HepG2 (cell line): ENCODE data around the gene NIT2. TPM values are rescaled to one million over a fixed set of nuclear protein-coding genes. Genes with fewer than 3 reads are reported as not detected.

Source experiments
- ARNT2 ChIP-seq: sonication (generic); formaldehyde crosslinking; IDR thresholded peaks from 2 replicates; pipeline ENCODE4 v1.8.0; 2022; ENCODE audit warnings: mild to moderate bottlenecking, low read depth, missing genetic modification reagents, moderate library complexity
- CCDC6 ChIP-seq: sonication (generic); formaldehyde crosslinking; IDR thresholded peaks from 2 replicates; pipeline ENCODE4 v1.8.1; 2022; ENCODE audit warnings: mild to moderate bottlenecking, missing genetic modification reagents, moderate library complexity
- HES4 ChIP-seq: sonication (generic); formaldehyde crosslinking; IDR thresholded peaks from 2 replicates; pipeline ENCODE4 v1.9.0; 2021; ENCODE audit warnings: mild to moderate bottlenecking, missing genetic modification reagents, borderline replicate concordance
- ISL2 ChIP-seq: sonication (generic); formaldehyde crosslinking; IDR thresholded peaks from 2 replicates; pipeline ENCODE4 v1.5.0; 2020; ENCODE audit warnings: missing genetic modification reagents
- KDM5B ChIP-seq: sonication (generic); formaldehyde crosslinking; IDR thresholded peaks from 2 replicates; pipeline ENCODE4 v1.4.0; 2020; ENCODE audit warnings: missing genetic modification reagents, mild to moderate bottlenecking, borderline replicate concordance
- PCBP2 ChIP-seq: fragments of 200-400 bp; formaldehyde crosslinking; optimal IDR thresholded peaks from 2 replicates; pipeline ENCODE3; 2018; ENCODE audit warnings: low read length, low read depth; ENCODE audit not compliant: poor library complexity, severe bottlenecking
- PLRG1 ChIP-seq: fragments of 450-650 bp; conservative IDR thresholded peaks from 2 replicates; pipeline ENCODE4 v1.6.1; 2016
- RAD51 ChIP-seq: fragments of 450-650 bp; IDR thresholded peaks from 2 replicates; pipeline ENCODE4 v1.6.1; 2016; ENCODE audit warnings: borderline replicate concordance
- SNAPC2 ChIP-seq: sonication (generic); formaldehyde crosslinking; IDR thresholded peaks from 2 replicates; pipeline ENCODE4 v1.8.1; 2022; ENCODE audit warnings: mild to moderate bottlenecking, missing genetic modification reagents
- STAT5B ChIP-seq: sonication (generic); formaldehyde crosslinking; IDR thresholded peaks from 2 replicates; pipeline ENCODE4 v1.4.0; 2020; ENCODE audit warnings: missing genetic modification reagents
- TEF ChIP-seq: sonication (generic); formaldehyde crosslinking; IDR thresholded peaks from 2 replicates; pipeline ENCODE4 v1.5.0; 2020; ENCODE audit warnings: missing genetic modification reagents
- ZBTB14 ChIP-seq: sonication (generic); formaldehyde crosslinking; IDR thresholded peaks from 2 replicates; pipeline ENCODE4 v1.4.0; 2020; ENCODE audit warnings: missing genetic modification reagents
- ZBTB26 ChIP-seq: IDR thresholded peaks from 2 replicates; pipeline ENCODE4 v1.6.1; 2016; ENCODE audit warnings: missing compliant biosample characterization, missing genetic modification reagents, borderline replicate concordance
- ZFAT ChIP-seq: sonication (generic); formaldehyde crosslinking; conservative IDR thresholded peaks from 2 replicates; pipeline ENCODE4 v1.8.1; 2023; ENCODE audit warnings: missing genetic modification reagents, inconsistent platforms
- ZFP41 ChIP-seq: sonication (generic); formaldehyde crosslinking; IDR thresholded peaks from 2 replicates; pipeline ENCODE4 v1.4.0; 2020; ENCODE audit warnings: mild to moderate bottlenecking, missing genetic modification reagents, borderline replicate concordance
- ZKSCAN5 ChIP-seq: sonication (generic); formaldehyde crosslinking; IDR thresholded peaks from 2 replicates; pipeline ENCODE4 v1.5.1; 2020; ENCODE audit warnings: mild to moderate bottlenecking, missing genetic modification reagents
- ZNF251 ChIP-seq: sonication (generic); formaldehyde crosslinking; IDR thresholded peaks from 2 replicates; pipeline ENCODE4 v1.9.0; 2021; ENCODE audit warnings: mild to moderate bottlenecking, missing genetic modification reagents
- ZNF292 ChIP-seq: sonication (generic); formaldehyde crosslinking; IDR thresholded peaks from 2 replicates; pipeline ENCODE4 v1.8.1; 2022; ENCODE audit warnings: mild to moderate bottlenecking, low read depth, missing genetic modification reagents, borderline replicate concordance
- ZNF3 ChIP-seq: IDR thresholded peaks from 2 replicates; pipeline ENCODE4 v1.7.0; 2017; ENCODE audit warnings: inconsistent platforms
- ZNF382 ChIP-seq: sonication (generic); formaldehyde crosslinking; IDR thresholded peaks from 2 replicates; pipeline ENCODE4 v1.5.0; 2020; ENCODE audit warnings: missing genetic modification reagents, mild to moderate bottlenecking, borderline replicate concordance
- ZNF512 ChIP-seq: sonication (generic); formaldehyde crosslinking; IDR thresholded peaks from 2 replicates; pipeline ENCODE4 v1.4.0; 2020; ENCODE audit warnings: mild to moderate bottlenecking, missing genetic modification reagents
- ZNF570 ChIP-seq: sonication (generic); formaldehyde crosslinking; IDR thresholded peaks from 2 replicates; pipeline ENCODE4 v1.4.0; 2020; ENCODE audit warnings: mild to moderate bottlenecking, missing genetic modification reagents, borderline replicate concordance
- ZNF713 ChIP-seq: sonication (generic); formaldehyde crosslinking; IDR thresholded peaks from 2 replicates; pipeline ENCODE4 v1.4.0; 2020; ENCODE audit warnings: mild to moderate bottlenecking, missing genetic modification reagents
- ZSCAN30 ChIP-seq: sonication (generic); formaldehyde crosslinking; IDR thresholded peaks from 2 replicates; pipeline ENCODE4 v1.5.0; 2020; ENCODE audit warnings: mild to moderate bottlenecking, missing genetic modification reagents
- polyA plus RNA-seq, 8 experiments: library from polyadenylated mRNA; depleted of rRNA in 3 of 8; stranded (reverse) in 7 of 8; unstranded in 1 of 8; fragments of >200 nt; fragmentation: Illumina TruSeq in 4 of 8; extraction: Trizol in 4 of 8; gene quantifications; 2 replicates each; pipeline versions ENCODE4 v1.2.1 to v1.2.3, GENCODE V29; 2011 to 2016; ENCODE audit warnings: low read depth in 4 of 8, missing spikeins in 1 of 8, mixed read lengths in 1 of 8; ENCODE audit not compliant: insufficient read depth in 1 of 8
- total RNA-seq, 5 experiments: library from RNA; depleted of rRNA; stranded (reverse); fragments of >200 nt; fragmentation: Illumina TruSeq; extraction: Trizol; gene quantifications; 2 replicates each; pipeline ENCODE4 v1.2.3, GENCODE V29; 2016; ENCODE audit warnings: low read depth in 1 of 5

Gene NIT2
- total and polyA plus RNA-seq, 2 of the 13 experiments (the other 11 are each of a cell fraction or from before 2014, with no cell fraction given), result 43.4 to 49.1 TPM

- peak; percentile 19 for TF ChIP-seq ZBTB14
- TF ChIP-seq ZSCAN30 (CRISPR knock-in tag), result peak; percentile 41; the same call in 1 of the 2 replicates
- no peak; the same call in 1 of the 2 replicates for TF ChIP-seq TEF (CRISPR knock-in tag)
- TF ChIP-seq ARNT2 (CRISPR knock-in tag), result peak; percentile 19; the same call in 1 of the 2 replicates
- 0 out of 2 replicates have a peak, but pooled peaks have one; percentile 30 for TF ChIP-seq ZFAT (CRISPR knock-in tag)
- no peak; the same call in 1 of the 2 replicates for TF ChIP-seq STAT5B (CRISPR knock-in tag)
- no peak for TF ChIP-seq RAD51
- no peak for TF ChIP-seq ZNF251 (CRISPR knock-in tag)
- TF ChIP-seq ZNF512 (CRISPR knock-in tag), result no peak
- peak; percentile 50 for TF ChIP-seq CCDC6 (CRISPR knock-in tag)
- TF ChIP-seq PCBP2, result no peak
- TF ChIP-seq ZNF713 (CRISPR knock-in tag), result peak; percentile 70; the same call in 1 of the 2 replicates
- TF ChIP-seq ZNF570 (CRISPR knock-in tag), result 0 out of 2 replicates have a peak, but pooled peaks have one; percentile 13
- TF ChIP-seq PLRG1, result no peak
- peak; percentile 77; the same call in 1 of the 2 replicates for TF ChIP-seq ZFP41
- TF ChIP-seq ZNF3 (CRISPR knock-in tag), result no peak
- peak; percentile 81; the same call in 1 of the 2 replicates for TF ChIP-seq HES4
- TF ChIP-seq ZKSCAN5, result no peak
- peak; percentile 67; the same call in 1 of the 2 replicates for TF ChIP-seq ZNF292 (CRISPR knock-in tag)
- TF ChIP-seq SNAPC2, result peak; percentile 53; the same call in 1 of the 2 replicates
- TF ChIP-seq KDM5B, result peak; percentile 78; the same call in 1 of the 2 replicates
- peak; percentile 56; the same call in 1 of the 2 replicates for TF ChIP-seq ISL2 (CRISPR knock-in tag)
- no peak for TF ChIP-seq ZNF382 (CRISPR knock-in tag)
- no peak; the same call in 1 of the 2 replicates for TF ChIP-seq ZBTB26
Measured at GRCh38 chr3:100400780-100401673, 66.5 kb downstream of the NIT2 start, which contains the start of the genes LNP1 and TOMM70 (continued).
